Body of pancreas (tissue), 4 donors: ENCODE measurements around the gene DHX38.
"Not testable (repeated sequence)": the region's sequence is repeated elsewhere in the genome, so short reads cannot be mapped to it uniquely, and the experiment has no call there.

Source experiments
- CTCF ChIP-seq, 7 experiments: fragments of 450-650 bp in 4 of 7; fragments of 200-600 bp in 3 of 7; sonication (generic) in 3 of 7; IDR thresholded peaks; one replicate each; pipeline ENCODE4 v1.5.1; 2016 to 2019; ENCODE audit warnings: antibody characterized with exemption in 7 of 7
- POLR2A ChIP-seq, 3 donors: fragments of 450-650 bp; IDR thresholded peaks; one replicate each; pipeline ENCODE4 v1.6.1; 2016; ENCODE audit warnings: antibody characterized with exemption in 3 of 3, mild to moderate bottlenecking in 2 of 3

GRCh38 chr16:72076991-72077706 lies 16.5 kb upstream of the DHX38 start:
- TF ChIP-seq CTCF, POLR2A (IDR thresholded peaks at IDR 0.05): not testable (repeated sequence)
